Heart right ventricle (tissue), 16 donors: ENCODE measurements around the gene ADARB1. TPM values are rescaled to one million over a fixed set of nuclear protein-coding genes. Genes with fewer than 3 reads are reported as not detected.
A peak's percentile ranks its signal among the peaks of the same experiment; 100 is the strongest.

Source experiments
- ATAC-seq, 8 donors: fragments of 200-7000 bp; cut with Tn5 transposase; one replicate each; pipeline ENCODE4 v1.9.1; 2020; ENCODE audit warnings: mild to moderate bottlenecking in 8 of 8, moderate library complexity in 8 of 8, moderate number of reproducible peaks in 1 of 8
- DNase-seq, 2 donors: peaks; one replicate each; pipeline ENCODE4 v3.0.0-alpha.2; 2020
- H3K27ac ChIP-seq, 10 donors: fragments of 200-600 bp; sonication (generic) in 2 of 10; one replicate each; pipeline versions ENCODE4 v1.5.0 to v1.8.0; 2020 to 2022; ENCODE audit warnings: mild to moderate bottlenecking in 3 of 10
- H3K27me3 ChIP-seq, 7 donors: fragments of 200-600 bp; one replicate each; pipeline ENCODE4 v1.8.0; 2021 to 2022; ENCODE audit warnings: mild to moderate bottlenecking in 2 of 7
- H3K36me3 ChIP-seq, 9 donors: fragments of 200-600 bp; sonication (generic) in 1 of 9; one replicate each; pipeline versions ENCODE4 v1.5.0 to v1.8.0; 2020 to 2022; ENCODE audit warnings: mild to moderate bottlenecking in 2 of 9
- H3K4me1 ChIP-seq, 9 donors: fragments of 200-600 bp; sonication (generic) in 1 of 9; one replicate each; pipeline versions ENCODE4 v1.5.0 to v1.8.0; 2020 to 2022; ENCODE audit warnings: mild to moderate bottlenecking in 4 of 9
- H3K4me3 ChIP-seq, 10 donors: fragments of 200-600 bp; sonication (generic) in 2 of 10; one replicate each; pipeline versions ENCODE4 v1.5.0 to v1.8.0; 2020 to 2022; ENCODE audit warnings: mild to moderate bottlenecking in 7 of 10, moderate library complexity in 2 of 10
- H3K9me3 ChIP-seq, 11 donors: fragments of 200-600 bp in 10 of 11; sonication (generic) in 2 of 11; one replicate each; pipeline versions ENCODE4 v1.5.0 to v1.8.0; 2013 to 2022; ENCODE audit warnings: mild to moderate bottlenecking in 2 of 11, control low read depth in 1 of 11, moderate library complexity in 1 of 11
- WGBS, 2 donors: extraction: QIAGEN DNeasy Blood & Tissue Kit; methylation state at CpG; one replicate each; pipeline ENCODE4 v1.1.7; 2013; ENCODE audit warnings: inconsistent platforms in 1 of 2; 5-methylcytosine and 5-hydroxymethylcytosine counted together
- intact Hi-C, 10 donors: fragments of 100-400 bp; cut with DNase I; formaldehyde crosslinking; loops; one replicate each; pipeline versions ENCODE4 v1.11.1 to v1.14.2; 2022
- polyA plus RNA-seq, 2 donors: library from polyadenylated mRNA; stranded (reverse); fragments of 200-250 nt; gene quantifications; one replicate each; pipeline ENCODE4 v1.2.3, GENCODE V29; 2013
- total RNA-seq, 10 donors: library from RNA; stranded (reverse); fragmentation: NEBNext Ultra II Directional in 3 of 10; extraction: Animal tissue kit (Norgen Biotek cat#: 25700) in 3 of 10; gene quantifications; one replicate each; pipeline versions ENCODE4 v1.2.1 to v1.2.4, GENCODE V29; 2021 to 2023
- TF ChIP-seq, protein P1 (sequence below), 9 donors: fragments of 200-600 bp; sonication (generic) in 2 of 9; IDR thresholded peaks; one replicate each; pipeline versions ENCODE4 v1.5.0 to v1.8.0; 2021 to 2022; ENCODE audit warnings: antibody characterized with exemption in 9 of 9, mild to moderate bottlenecking in 5 of 9, moderate library complexity in 1 of 9
- donor health status: Arrhythmogenic right ventricular cardiomyopathy.
- donor health status: ischemic (EF 13 %, LVEDD 7.1; RV severe dilation, severe dysfunction).
- donor health status: healthy with polysubstance abuse.
- donor health status: DM: no; HTN: yes; CAD: no.
- donor health status: DM: no; HTN: no; CAD: no.
- donor health status: ischemic (EF 25% LVEDD 6.9; RV normal size, moderate dysfunction).
- donor health status: ischemic (EF 25% LVEDD 5.7; RV mildly dilated, moderate dysfunction).
- donor health status: healthy.
- donor health status: DM: yes; HTN: yes; CAD: no.
- donor health status: Ischemic cardiomyopathy.
- donor health status: ischemic (EF 35%, LVEDD 5.7; RV mildly dilated, moderate dysfunction).
- donor health status: nonischemic (EF 11% LVEDD 7.7; RV severe dilation, severe dysfunction).
- donor health status: DM: yes; HTN: yes; CAD: no.
- donor health status: PGD.
- donor health status: ischemic (EF 29% LVEDD 5.4; RV normal size, mild dysfunction).
- donor health status: nonischemic (EF 23%, LVEDD 6.1; RV moderate dilation, normal function).

Gene ADARB1
- total and polyA plus RNA-seq, 12 donors: 7.4 to 21.2 (median 13.5) TPM

DNA sequence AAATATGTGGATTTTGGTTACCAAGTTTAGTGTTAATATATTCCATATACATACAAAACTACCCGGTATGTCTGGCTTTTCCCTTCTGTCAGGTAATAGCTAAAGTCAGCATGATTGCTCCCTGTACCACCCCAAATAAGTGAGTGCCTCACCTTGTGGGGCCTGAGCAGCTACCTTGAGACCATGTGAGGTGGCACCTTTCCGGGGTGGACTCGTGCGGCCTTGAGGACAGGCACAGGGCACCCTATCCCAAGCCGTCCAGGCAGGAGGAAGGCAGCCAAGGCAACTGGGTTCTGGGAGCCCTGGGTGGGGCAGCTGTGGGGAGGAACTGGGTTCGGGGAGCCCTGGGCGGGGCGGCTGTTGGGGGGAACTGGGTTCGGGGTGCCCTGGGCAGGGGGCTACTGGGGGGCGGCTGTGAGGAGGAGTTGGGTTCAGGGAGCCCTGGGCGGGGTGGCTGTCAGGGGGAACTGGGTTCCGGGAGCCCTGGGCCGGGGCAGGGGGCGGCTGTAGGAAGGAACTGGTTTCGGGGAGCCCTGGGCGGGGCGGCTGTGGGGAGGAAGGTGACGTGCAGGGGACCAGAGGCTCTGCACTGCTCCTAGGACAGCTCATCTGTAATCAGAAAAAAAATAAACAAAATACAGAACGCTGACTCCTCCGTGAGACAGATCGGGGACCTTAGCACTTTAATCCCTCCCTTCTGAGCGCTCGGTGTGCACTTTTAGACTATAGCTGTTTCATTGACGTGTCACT lies 150.0 kb downstream of the ADARB1 start:
- Histone ChIP-seq H3K36me3 (peaks cover 0 to 55% (median 10%) of the 10 kb centered on the region in 9 donors), H3K4me3 (no peak overlapping the region), H3K9me3 (no peaks in the 10 kb centered on the region), H3K27ac (peak overlapping the region in 1 of 10 donors; percentile 29), H3K4me1 (peaks cover 0 to 15% (median 0%) of the 10 kb centered on the region in 9 donors), H3K27me3 (peaks cover 0 to 4% (median 0%) of the 10 kb centered on the region in 7 donors)
- TF ChIP-seq, protein P1, sequence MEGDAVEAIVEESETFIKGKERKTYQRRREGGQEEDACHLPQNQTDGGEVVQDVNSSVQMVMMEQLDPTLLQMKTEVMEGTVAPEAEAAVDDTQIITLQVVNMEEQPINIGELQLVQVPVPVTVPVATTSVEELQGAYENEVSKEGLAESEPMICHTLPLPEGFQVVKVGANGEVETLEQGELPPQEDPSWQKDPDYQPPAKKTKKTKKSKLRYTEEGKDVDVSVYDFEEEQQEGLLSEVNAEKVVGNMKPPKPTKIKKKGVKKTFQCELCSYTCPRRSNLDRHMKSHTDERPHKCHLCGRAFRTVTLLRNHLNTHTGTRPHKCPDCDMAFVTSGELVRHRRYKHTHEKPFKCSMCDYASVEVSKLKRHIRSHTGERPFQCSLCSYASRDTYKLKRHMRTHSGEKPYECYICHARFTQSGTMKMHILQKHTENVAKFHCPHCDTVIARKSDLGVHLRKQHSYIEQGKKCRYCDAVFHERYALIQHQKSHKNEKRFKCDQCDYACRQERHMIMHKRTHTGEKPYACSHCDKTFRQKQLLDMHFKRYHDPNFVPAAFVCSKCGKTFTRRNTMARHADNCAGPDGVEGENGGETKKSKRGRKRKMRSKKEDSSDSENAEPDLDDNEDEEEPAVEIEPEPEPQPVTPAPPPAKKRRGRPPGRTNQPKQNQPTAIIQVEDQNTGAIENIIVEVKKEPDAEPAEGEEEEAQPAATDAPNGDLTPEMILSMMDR (IDR thresholded peaks at IDR 0.05): no peak
- intact Hi-C loops: loop anchor here in 1 of 10 donors (10.0 kb wide), 1 partner anchor 60 kb away; no protein-coding TSS in a partner anchor
- DNase-seq (no peak), ATAC-seq (peak in 4 of 8 donors; percentile 16 to 72 (median 53))
- WGBS, 2 donors: 87 to 88% methylated on average over 24 of the region's 24 CpGs

DNA sequence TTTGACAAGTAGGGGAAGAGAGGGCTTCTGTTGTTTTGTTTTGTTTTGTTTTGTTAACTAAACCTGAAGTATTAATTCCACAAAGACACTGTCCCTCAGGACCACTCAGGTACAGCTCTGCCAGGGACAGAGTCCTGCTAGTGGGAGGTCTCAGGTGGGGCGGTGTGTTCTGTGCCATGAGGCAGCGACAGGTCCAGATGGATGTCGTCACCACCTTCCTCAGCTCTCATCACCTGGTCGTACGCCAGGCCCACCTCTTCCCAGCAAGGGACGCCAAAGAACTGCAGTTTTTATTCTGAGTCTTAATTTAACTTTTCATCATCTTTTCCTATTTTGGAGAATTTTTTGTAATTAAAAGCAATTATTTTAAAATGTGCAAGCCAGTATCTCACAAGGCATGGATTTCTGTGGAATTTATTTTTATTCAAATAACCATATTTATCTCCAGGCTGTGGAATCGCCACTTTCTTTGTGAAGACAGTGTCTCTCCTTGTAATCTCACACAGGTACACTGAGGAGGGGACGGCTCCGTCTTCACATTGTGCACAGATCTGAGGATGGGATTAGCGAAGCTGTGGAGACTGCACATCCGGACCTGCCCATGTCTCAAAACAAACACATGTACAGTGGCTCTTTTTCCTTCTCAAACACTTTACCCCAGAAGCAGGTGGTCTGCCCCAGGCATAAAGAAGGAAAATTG lies 150.8 kb downstream of the ADARB1 start:
- peaks cover 0 to 4% (median 0%) of the 10 kb centered on the region in 7 donors for H3K27me3 ChIP-seq
- WGBS, 2 donors: 83 to 88% methylated on average over 11 of the region's 11 CpGs

DNA sequence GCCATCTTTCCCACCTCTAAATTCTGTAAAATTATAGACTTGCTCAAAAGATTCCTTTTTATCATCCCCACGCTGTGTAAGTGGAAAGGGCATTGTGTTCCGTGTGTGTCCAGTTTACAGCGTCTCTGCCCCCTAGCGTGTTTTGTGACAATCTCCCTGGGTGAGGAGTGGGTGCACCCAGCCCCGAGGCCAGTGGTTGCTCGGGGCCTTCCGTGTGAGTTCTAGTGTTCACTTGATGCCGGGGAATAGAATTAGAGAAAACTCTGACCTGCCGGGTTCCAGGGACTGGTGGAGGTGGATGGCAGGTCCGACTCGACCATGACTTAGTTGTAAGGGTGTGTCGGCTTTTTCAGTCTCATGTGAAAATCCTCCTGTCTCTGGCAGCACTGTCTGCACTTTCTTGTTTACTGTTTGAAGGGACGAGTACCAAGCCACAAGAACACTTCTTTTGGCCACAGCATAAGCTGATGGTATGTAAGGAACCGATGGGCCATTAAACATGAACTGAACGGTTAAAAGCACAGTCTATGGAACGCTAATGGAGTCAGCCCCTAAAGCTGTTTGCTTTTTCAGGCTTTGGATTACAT lies 151.5 kb downstream of the ADARB1 start:
- H3K4me1 ChIP-seq: peaks cover 0 to 15% (median 0%) of the 10 kb centered on the region in 9 donors
- 89 to 90% methylated on average over 16 of the region's 16 CpGs for WGBS, 2 donors
- no peak for ATAC-seq
- H3K9me3 ChIP-seq: no peaks in the 10 kb centered on the region
- TF ChIP-seq, protein P1 (IDR thresholded peaks at IDR 0.05): no peak
- H3K36me3 ChIP-seq: peaks cover 0 to 40% (median 9%) of the 10 kb centered on the region in 9 donors
- DNase-seq: no peak
- no peak overlapping the region for H3K27ac ChIP-seq
- no peak overlapping the region for H3K4me3 ChIP-seq
- H3K27me3 ChIP-seq: peaks cover 0 to 5% (median 0%) of the 10 kb centered on the region in 7 donors
- intact Hi-C loops: loop anchor here in 1 of 10 donors (10.0 kb wide), 1 partner anchor 61 kb away; no protein-coding TSS in a partner anchor

More for the DNA sequence above, 150.8 kb downstream of the ADARB1 start:
- ATAC-seq: no peak
- Histone ChIP-seq H3K27ac (peak overlapping the region in 1 of 10 donors; percentile 36), H3K36me3 (peaks cover 0 to 46% (median 10%) of the 10 kb centered on the region in 9 donors), H3K9me3 (no peaks in the 10 kb centered on the region), H3K4me1 (peaks cover 0 to 15% (median 0%) of the 10 kb centered on the region in 9 donors), H3K4me3 (no peak overlapping the region)
- TF ChIP-seq, protein P1 (IDR thresholded peaks at IDR 0.05): no peak
- intact Hi-C loops: loop anchor here in 1 of 10 donors (10.0 kb wide), 1 partner anchor 60 kb away; no protein-coding TSS in a partner anchor
- no peak for DNase-seq
